Endothelial cell of umbilical vein (primary cell): ENCODE results near the gene LRTM2. TPM values are rescaled to one million over a fixed set of nuclear protein-coding genes. Genes with fewer than 3 reads are reported as not detected.

Experiments used
- BruUV-seq: library from RNA; stranded (reverse); fragments of 400-500 nt; replicated peaks from 2 replicates; lab custom pipeline; 2021; lab: Mats Ljungman, UMichigan
- CTCF ChIA-PET: fragments of 300-600, 350-600 bp; sonication (Branson Sonifier 250); formaldehyde crosslinking; loops from one replicate; lab custom pipeline; 2021; ENCODE audit warnings: antibody characterized with exemption, inconsistent platforms; lab: Charles Lee
- POLR2A ChIA-PET: fragments of 300-600, 350-600 bp; sonication (Branson Sonifier 250); formaldehyde crosslinking; loops from one replicate; lab custom pipeline; 2021; ENCODE audit warnings: antibody characterized with exemption, inconsistent platforms; lab: Charles Lee
- DNase-seq: peaks from one replicate; pipeline ENCODE4 v3.0.0-alpha.2; 2011; ENCODE audit warnings: low read depth, low spot score
- FAIRE-seq: peaks from 2 replicates; lab custom pipeline; 2011; peaks lifted over from hg19 to GRCh38; lab: Jason Lieb, UNC
- H2AFZ ChIP-seq: 2 replicates; pipeline ENCODE4 v1.6.0; 2012; ENCODE audit warnings: low read depth, low read length, control low read depth, inconsistent platforms
- H3K27ac ChIP-seq: 2 replicates; pipeline ENCODE4 v1.5.1; 2011; ENCODE audit warnings: low read depth, mild to moderate bottlenecking, control low read depth, low read length, moderate library complexity; ENCODE audit not compliant: insufficient read depth
- H3K27me3 ChIP-seq, 2 experiments: 2 replicates each; pipeline versions ENCODE4 v1.6.0 to v1.6.1; 2011; ENCODE audit warnings: low read length in 2 of 2, mixed read lengths in 1 of 2; ENCODE audit not compliant: control insufficient read depth in 2 of 2, insufficient read depth in 2 of 2
- H3K36me3 ChIP-seq, 2 experiments: 2 replicates in 1 of 2; 3 replicates in 1 of 2; pipeline ENCODE4 v1.5.1; 2011; ENCODE audit warnings: low read length in 2 of 2, mild to moderate bottlenecking in 1 of 2, moderate library complexity in 1 of 2; ENCODE audit not compliant: control insufficient read depth in 2 of 2, insufficient read depth in 2 of 2; ENCODE audit errors: extremely low read depth in 1 of 2
- H3K4me1 ChIP-seq: 3 replicates; pipeline ENCODE4 v1.5.1; 2011; ENCODE audit warnings: mild to moderate bottlenecking, low read length; ENCODE audit not compliant: control insufficient read depth, insufficient read depth; ENCODE audit errors: extremely low read depth
- H3K4me2 ChIP-seq: 2 replicates; pipeline ENCODE4 v1.6.1; 2011; ENCODE audit warnings: low read length, control low read depth, mixed read lengths; ENCODE audit not compliant: insufficient read depth
- H3K4me3 ChIP-seq, 3 experiments: fragments of 200-600 bp in 1 of 3; sonication (generic), shearing (Covaris generic) in 1 of 3; replicated peaks in 1 of 3; 2 replicates each; pipeline ENCODE4 v1.5.1; 2011 to 2016; ENCODE audit warnings: control low read depth in 3 of 3, low read length in 3 of 3, mild to moderate bottlenecking in 2 of 3, inconsistent platforms in 1 of 3, low read depth in 1 of 3, moderate library complexity in 1 of 3; ENCODE audit not compliant: insufficient read depth in 1 of 3
- H3K79me2 ChIP-seq: 2 replicates; pipeline ENCODE4 v1.6.0; 2012; ENCODE audit warnings: low read length, inconsistent platforms; ENCODE audit not compliant: control insufficient read depth, insufficient read depth
- H3K9ac ChIP-seq: replicated peaks from 2 replicates; pipeline ENCODE3; 2011; ENCODE audit warnings: low read length, control low read depth; ENCODE audit not compliant: insufficient read depth; ENCODE audit errors: extremely low read depth
- H3K9me1 ChIP-seq: replicated peaks from 3 replicates; pipeline ENCODE4 v1.6.0; 2011; ENCODE audit warnings: mild to moderate bottlenecking, low read length; ENCODE audit not compliant: control insufficient read depth, insufficient read depth; ENCODE audit errors: extremely low read depth
- H3K9me3 ChIP-seq: replicated peaks from 2 replicates; pipeline ENCODE4 v1.5.1; 2012; ENCODE audit warnings: low read length, inconsistent platforms; ENCODE audit not compliant: control insufficient read depth, insufficient read depth
- H4K20me1 ChIP-seq: replicated peaks from 2 replicates; pipeline ENCODE3; 2011; ENCODE audit warnings: mild to moderate bottlenecking, low read length; ENCODE audit not compliant: control insufficient read depth, insufficient read depth; ENCODE audit errors: extremely low read depth
- FOS ChIP-seq: IDR thresholded peaks from 2 replicates; pipeline ENCODE4 v1.6.1; 2011; ENCODE audit warnings: mild to moderate bottlenecking, low read length, moderate library complexity, borderline replicate concordance; ENCODE audit not compliant: insufficient read depth
- GATA2 ChIP-seq: IDR thresholded peaks from 2 replicates; pipeline ENCODE4 v1.7.0; 2011; ENCODE audit warnings: low read depth, mild to moderate bottlenecking, moderate library complexity, mixed read lengths, low read length; ENCODE audit not compliant: insufficient read length, insufficient read depth
- JUN ChIP-seq: IDR thresholded peaks from 2 replicates; pipeline ENCODE4 v1.6.1; 2011; ENCODE audit warnings: borderline replicate concordance, low read depth; ENCODE audit not compliant: insufficient read length, insufficient read depth
- MAX ChIP-seq: IDR thresholded peaks from 2 replicates; pipeline ENCODE4 v1.6.1; 2011; ENCODE audit not compliant: insufficient read depth, insufficient read length
- POLR2A ChIP-seq: IDR thresholded peaks from 2 replicates; pipeline ENCODE4 v1.6.1; 2012; ENCODE audit warnings: low read depth, mild to moderate bottlenecking, control low read depth, low read length
- POLR2AphosphoS5 ChIP-seq: IDR thresholded peaks from 2 replicates; pipeline ENCODE4 v1.6.1; 2012; ENCODE audit warnings: low read depth, mild to moderate bottlenecking, control low read depth, low read length, moderate library complexity; ENCODE audit not compliant: insufficient read depth
- dilution Hi-C: fragments of 300-500 bp; cut with MboI; formaldehyde crosslinking; loops from one replicate; pipeline ENCODE4 v1.15.0; 2019; ENCODE audit warnings: low sequenced_read_pairs; ENCODE audit not compliant: extremely low pct_ligation_motif_present
- intact Hi-C: fragments of 100-400 bp; cut with micrococcal nuclease; formaldehyde crosslinking; loops from one replicate; pipeline ENCODE4 v1.10.0; 2022
- polyA plus RNA-seq, 4 experiments: library from polyadenylated mRNA; depleted of rRNA in 3 of 4; stranded (reverse) in 3 of 4; unstranded in 1 of 4; fragments of >200 nt; gene quantifications; 2 replicates each; pipeline versions ENCODE4 v1.2.1 to v1.2.3, GENCODE V29; 2011 to 2012; ENCODE audit warnings: missing spikeins in 1 of 4
- total RNA-seq: library from RNA; stranded (reverse); gene quantifications from 2 replicates; pipeline ENCODE4 v1.2.3, GENCODE V29; 2021
- TF ChIP-seq, protein P1 (sequence below), 2 donors: IDR thresholded peaks; 1 replicate in 1 of 2; 2 replicates in 1 of 2; pipeline ENCODE4 v1.5.1; 2011; ENCODE audit warnings: low read length in 2 of 2, mild to moderate bottlenecking in 2 of 2, moderate library complexity in 2 of 2, control low read depth in 1 of 2, inconsistent platforms in 1 of 2, low read depth in 1 of 2; ENCODE audit not compliant: insufficient read depth in 1 of 2; ENCODE audit errors: extremely low read depth in 1 of 2

Gene LRTM2
- total and polyA plus RNA-seq, 2 donors (not counting 3 experiments of a cell fraction or from before 2014, with no cell fraction given): not detected

- FAIRE-seq (no peak), DNase-seq (no peak)
- intact Hi-C loops (no loop called here), dilution Hi-C loops (no loop called here)
- Histone ChIP-seq H3K4me3 (no peak overlapping the region), H3K9me3 (no peaks in the 10 kb centered on the region), H3K4me1 (no peaks in the 10 kb centered on the region), H3K27me3 (peaks cover 30 to 31% of the 10 kb centered on the region in 2 experiments), H3K79me2 (no peaks in the 10 kb centered on the region), H3K9ac (no peak overlapping the region), H3K27ac (no peak overlapping the region), H3K9me1 (no peaks in the 10 kb centered on the region), H4K20me1 (no peaks in the 10 kb centered on the region), H2AFZ (no peak overlapping the region), H3K36me3 (no peaks in the 10 kb centered on the region), H3K4me2 (no peak overlapping the region)
- ChIA-PET POLR2A (no interaction called here), CTCF (no interaction called here)
- TF ChIP-seq, protein P1, sequence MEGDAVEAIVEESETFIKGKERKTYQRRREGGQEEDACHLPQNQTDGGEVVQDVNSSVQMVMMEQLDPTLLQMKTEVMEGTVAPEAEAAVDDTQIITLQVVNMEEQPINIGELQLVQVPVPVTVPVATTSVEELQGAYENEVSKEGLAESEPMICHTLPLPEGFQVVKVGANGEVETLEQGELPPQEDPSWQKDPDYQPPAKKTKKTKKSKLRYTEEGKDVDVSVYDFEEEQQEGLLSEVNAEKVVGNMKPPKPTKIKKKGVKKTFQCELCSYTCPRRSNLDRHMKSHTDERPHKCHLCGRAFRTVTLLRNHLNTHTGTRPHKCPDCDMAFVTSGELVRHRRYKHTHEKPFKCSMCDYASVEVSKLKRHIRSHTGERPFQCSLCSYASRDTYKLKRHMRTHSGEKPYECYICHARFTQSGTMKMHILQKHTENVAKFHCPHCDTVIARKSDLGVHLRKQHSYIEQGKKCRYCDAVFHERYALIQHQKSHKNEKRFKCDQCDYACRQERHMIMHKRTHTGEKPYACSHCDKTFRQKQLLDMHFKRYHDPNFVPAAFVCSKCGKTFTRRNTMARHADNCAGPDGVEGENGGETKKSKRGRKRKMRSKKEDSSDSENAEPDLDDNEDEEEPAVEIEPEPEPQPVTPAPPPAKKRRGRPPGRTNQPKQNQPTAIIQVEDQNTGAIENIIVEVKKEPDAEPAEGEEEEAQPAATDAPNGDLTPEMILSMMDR (IDR thresholded peaks at IDR 0.05; ENCODE audit: extremely low read depth in 1 of 2, insufficient read depth in 1 of 2, low read depth in 1 of 2, low read length in 2 of 2): no peak
- BruUV-seq: no TSS peak
Observed at GRCh38 chr12:1819571-1819970, 794 bp upstream of the LRTM2 start.

- Histone ChIP-seq H3K9me1 (no peaks in the 10 kb centered on the region), H3K36me3 (no peaks in the 10 kb centered on the region), H3K27me3 (peaks cover 30 to 31% of the 10 kb centered on the region in 2 experiments), H3K4me1 (no peaks in the 10 kb centered on the region), H4K20me1 (no peaks in the 10 kb centered on the region), H3K4me2 (no peak overlapping the region), H2AFZ (no peak overlapping the region), H3K9me3 (no peaks in the 10 kb centered on the region), H3K27ac (no peak overlapping the region), H3K4me3 (no peak overlapping the region), H3K9ac (no peak overlapping the region), H3K79me2 (no peaks in the 10 kb centered on the region)
- ChIA-PET POLR2A (no interaction called here), CTCF (interaction anchor here (1.3 to 1.6 kb wide), 2 partner anchors 30 to 119 kb away, joined by 3 read pairs; no protein-coding TSS in a partner anchor)
- intact Hi-C loops: no loop called here
- no TSS peak for BruUV-seq
- no peak for TF ChIP-seq POLR2AphosphoS5
- TF ChIP-seq POLR2A: no peak
- no peak for TF ChIP-seq GATA2
- no peak for TF ChIP-seq MAX
- TF ChIP-seq FOS: no peak
- TF ChIP-seq JUN: no peak
- FAIRE-seq (no peak), DNase-seq (no peak)
- dilution Hi-C loops: no loop called here
Observed at GRCh38 chr12:1820896-1821291, 529 bp downstream of the LRTM2 start.
